HG03575 (cell line): Measurements from ENCODE around the gene ELAPOR2.
"Not testable (repeated sequence)": the region's sequence is repeated elsewhere in the genome, so short reads cannot be mapped to it uniquely, and the experiment has no call there.

Experiments
- ATAC-seq: cut with Tn5 transposase; IDR thresholded peaks from one replicate; pipeline ENCODE4 v1.9.1; 2021; ENCODE audit not compliant: unreplicated experiment, insufficient number of reproducible peaks, low FRiP score; ENCODE audit errors: extremely low read depth

Gene ELAPOR2

DNA sequence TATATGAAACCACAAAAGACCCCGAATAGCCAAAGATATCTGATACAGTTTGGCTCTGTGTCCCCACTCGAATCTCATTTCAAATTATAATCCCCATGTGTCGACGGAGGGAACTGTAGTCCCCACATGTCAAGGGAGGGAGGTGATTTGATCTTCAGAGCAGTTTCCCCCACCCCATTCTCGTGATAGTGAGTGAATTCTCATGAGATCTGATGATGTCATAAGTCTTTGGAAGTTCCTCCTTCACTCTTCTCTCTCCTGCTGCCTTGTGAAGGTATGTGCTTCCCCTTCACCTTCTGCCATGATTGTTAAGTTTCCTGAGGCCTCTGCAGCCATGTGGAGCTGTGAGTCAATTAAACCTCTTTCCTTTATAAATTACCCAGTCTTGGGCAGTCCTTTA lies 13.0 kb downstream of the ELAPOR2 start:
- ATAC-seq: no peak

DNA sequence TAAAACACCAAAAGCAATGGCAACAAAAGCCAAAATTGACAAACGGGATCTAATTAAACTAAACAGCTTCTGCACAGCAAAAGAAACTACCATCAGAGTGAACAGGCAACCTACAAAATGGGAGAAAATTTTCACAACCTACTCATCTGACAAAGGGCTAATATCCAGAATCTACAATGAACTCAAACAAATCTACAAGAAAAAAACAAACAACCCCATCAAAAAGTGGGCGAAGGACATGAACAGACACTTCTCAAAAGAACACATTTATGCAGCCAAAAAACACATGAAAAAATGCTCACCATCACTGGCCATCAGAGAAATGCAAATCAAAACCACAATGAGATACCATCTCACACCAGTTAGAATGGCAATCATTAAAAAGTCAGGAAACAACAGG lies 14.7 kb downstream of the ELAPOR2 start:
- not testable (repeated sequence) for ATAC-seq

DNA sequence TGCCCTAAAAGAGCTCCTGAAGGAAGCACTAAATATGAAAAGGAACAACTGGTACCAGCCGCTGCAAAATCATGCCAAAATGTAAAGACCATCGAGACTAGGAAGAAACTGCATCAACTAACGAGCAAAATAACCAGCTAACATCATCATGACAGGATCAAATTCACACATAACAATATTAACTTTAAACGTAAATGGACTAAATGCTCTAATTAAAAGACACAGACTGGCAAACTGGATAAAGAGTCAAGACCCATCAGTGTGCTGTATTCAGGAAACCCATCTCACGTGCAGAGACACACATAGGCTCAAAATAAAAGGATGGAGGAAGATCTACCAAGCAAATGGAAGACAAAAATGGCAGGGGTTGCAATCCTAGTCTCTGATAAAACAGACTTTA lies 17.9 kb downstream of the ELAPOR2 start:
- not testable (repeated sequence) for ATAC-seq

DNA sequence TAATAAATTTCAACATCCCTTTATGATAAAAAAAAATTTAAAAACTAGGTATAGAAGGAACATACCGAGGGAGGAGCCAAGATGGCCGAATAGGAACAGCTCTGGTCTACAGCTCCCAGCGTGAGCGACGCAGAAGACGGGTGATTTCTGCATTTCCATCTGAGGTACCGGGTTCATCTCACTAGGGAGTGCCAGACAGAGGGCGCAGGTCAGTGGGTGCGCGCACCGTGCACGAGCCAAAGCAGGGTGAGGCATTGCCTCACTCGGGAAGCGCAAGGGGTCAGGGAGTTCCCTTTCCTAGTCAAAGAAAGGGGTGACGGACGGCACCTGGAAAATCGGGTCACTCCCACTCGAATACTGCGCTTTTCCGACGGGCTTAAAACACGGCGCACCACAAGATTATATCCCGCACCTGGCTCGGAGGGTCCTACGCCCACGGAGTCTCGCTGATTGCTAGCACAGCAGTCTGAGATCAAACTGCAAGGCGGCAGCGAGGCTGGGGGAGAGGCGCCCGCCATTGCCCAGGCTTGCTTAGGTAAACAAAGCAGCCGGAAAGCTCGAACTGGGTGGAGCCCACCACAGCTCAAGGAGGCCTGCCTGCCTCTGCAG lies 19.7 kb downstream of the ELAPOR2 start:
- not testable (repeated sequence) for ATAC-seq

DNA sequence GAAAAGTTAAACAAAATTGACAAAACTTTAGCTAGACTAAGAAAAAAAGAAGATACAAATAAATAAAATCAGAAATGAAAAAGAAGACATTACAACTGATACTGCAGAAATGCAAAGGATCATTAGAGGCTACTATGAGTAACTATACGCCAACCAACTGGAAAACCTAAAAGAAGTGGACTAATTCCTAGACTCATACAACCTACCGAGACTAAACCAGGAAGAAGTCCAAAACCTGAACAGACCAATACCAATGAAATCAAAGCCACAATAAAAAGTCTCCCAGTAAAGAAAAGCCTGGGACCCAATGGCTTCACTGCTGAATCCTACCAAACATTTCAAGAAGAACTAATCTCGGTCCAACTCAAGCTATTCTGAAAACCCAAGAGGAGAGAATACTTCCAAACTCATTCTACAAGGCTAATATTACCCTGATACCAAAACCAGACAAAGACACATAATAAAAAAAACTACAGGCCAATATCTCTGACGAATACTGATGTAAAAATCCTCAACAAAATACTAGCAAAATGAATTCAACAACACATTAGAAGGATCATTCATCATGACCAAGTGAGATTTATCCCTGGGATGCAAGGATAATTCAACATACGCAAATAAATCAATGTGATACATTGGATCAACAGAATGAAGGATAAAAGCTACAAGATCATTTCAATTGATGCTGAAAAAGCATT lies 20.3 kb downstream of the ELAPOR2 start:
- no peak for ATAC-seq

DNA sequence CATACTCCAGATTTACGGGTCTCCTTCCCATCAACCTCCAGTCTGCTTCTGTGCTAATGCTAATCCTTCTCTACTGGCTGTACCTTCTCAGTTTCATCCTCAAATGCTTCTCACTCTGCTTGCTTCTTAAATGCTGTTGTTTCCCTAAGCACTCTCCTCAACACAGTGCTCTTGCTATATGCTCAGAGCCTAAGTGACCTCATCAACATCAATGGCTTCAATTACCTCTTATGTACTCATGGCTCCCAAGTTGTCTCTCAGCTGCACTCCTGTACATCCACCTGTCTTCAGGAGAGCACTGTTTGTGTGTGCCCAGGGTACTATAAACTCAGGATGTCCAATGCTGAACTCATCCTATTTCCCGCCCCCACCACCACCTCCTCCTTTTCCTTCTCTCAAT lies 22.5 kb downstream of the ELAPOR2 start:
- ATAC-seq: no peak

DNA sequence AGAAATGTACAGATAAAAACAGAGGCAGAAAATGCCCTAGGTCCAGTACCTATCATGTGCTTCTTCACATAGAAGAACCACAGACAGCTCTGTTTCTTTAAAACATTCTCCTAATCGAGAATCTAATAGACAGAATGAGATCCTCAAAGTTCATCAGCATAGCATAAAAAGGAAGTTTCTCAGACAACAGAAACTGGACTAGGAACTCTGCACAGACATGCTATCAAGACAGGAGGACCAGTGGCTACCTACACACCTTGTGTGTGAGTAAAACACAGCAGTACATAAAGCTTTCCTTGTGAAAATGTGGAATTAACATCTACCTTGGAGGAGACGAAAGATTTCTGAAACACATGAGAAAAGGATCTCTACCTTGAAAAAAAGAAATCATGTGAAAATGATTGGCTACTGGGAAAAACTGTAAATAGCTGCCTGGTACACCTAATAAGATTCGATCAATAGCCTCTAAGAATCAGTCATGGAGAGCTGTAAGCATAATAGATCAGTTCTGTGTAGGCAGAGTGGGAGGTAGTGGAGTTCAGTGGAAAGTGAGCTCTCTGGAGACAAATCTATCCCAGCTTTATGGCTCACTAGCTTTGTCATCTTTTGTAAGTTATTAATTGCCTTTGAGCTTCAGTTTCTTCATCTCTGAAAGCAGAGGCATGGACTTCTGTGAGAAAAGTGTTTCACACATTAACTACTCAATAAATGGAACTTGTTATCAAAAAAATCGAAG lies 26.7 kb downstream of the ELAPOR2 start:
- ATAC-seq: no peak

DNA sequence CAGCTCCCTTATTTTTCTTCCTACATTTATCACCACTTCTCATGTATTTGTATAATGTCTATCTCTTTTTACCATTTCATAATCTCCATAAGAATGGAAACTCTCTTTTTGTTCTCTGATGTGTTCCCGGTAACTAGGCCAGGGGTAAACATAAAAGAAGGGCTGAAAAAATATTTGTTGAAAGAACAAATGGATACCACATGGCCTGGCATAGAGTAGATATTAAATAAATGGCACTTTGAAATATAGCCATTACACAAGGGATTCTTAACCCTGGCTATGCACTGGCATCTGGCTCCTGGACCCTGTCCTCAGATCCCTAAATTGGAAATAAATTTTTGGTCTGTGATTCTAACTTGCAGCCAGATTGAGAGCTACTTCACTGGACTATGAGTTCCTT lies 30.4 kb downstream of the ELAPOR2 start:
- ATAC-seq: no peak

DNA sequence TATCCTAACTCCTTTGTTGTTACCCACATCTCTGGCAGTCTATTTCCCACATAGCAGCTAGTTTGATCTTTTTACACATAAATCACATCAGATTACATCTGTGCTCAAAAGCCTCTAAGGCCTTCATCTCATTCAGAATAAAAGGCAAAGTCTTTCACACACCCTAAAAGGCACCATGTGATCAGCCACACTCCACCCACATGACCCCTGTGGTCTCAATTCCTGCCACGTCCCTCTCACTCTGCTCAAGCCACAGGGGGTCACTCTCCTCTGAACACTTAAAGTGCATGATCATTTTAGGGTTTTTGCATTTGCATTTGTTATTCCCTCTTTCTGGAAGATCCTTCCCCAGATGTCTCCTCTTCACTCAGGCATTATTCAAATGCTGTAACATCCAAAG lies 30.8 kb downstream of the ELAPOR2 start:
- no peak for ATAC-seq

DNA sequence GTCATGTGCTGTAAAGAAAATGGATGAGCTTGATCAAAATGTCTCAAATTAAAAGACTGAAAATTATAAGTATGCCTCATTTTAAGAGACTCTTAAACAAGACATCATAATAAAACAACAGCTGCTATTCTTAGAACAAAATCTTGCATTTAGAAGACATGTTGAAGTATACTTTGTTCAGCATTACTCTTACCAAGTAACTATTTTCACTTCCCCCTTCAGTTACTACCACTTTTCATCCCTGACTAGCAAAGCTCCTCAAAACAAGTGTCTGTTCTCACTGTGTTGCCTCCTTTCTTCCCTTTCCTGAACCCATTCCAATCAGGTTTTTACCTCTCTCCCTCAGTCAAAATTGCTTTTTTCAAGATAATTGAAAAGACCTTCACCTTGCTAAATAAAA lies 31.6 kb downstream of the ELAPOR2 start:
- ATAC-seq: peak; percentile 78

DNA sequence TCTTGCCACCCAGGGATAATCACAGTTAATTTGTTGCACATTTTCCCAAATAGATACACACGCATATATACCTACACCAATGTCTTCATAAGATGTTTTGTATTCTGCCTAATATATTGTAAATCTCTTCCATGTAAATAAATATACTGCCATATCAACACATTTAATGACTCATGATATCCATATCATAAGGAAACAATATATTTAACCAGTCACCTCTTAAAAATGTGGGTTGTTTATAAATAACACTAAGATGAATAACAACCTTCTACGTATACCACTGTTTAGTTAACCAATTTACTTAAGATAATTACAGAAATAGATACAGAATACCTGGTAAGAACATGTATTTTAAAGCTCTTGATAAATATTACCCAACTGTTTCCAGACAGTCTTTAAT lies 38.2 kb downstream of the ELAPOR2 start:
- no peak for ATAC-seq

DNA sequence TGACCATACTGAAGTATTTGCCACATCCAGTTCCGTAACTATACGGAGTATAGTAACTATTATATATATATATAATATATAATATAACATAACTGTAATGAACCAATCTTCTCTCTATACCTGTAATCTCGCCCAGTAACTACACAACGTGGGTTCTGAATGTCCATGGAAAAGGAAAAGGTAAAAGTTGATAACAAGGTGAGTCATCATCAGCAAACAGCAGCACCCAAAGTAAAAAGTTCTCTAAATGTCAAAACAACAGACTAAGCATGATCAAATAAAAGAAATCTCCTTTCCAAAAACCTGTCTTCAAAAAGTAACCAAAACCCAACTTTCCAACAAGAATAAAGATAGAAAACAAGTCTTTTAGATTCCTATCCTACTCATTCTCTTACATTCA lies 42.8 kb downstream of the ELAPOR2 start:
- ATAC-seq: no peak

DNA sequence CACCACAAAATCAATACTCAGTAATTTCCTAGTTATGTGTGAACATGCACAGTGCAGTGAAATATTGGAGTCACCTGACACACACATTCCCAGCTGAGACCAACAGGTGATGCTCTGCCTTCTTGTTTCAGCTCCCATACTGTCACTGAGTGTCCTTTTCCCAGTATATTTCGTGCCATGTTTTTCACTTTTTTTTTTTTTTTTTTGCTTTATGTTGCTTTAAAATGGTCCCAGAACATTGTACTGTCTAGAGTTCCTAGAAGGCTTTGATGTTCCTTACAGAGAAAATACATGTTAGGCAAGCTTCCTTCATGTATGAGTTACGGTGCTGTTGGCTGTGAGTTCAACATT lies 45.6 kb downstream of the ELAPOR2 start:
- no peak for ATAC-seq

DNA sequence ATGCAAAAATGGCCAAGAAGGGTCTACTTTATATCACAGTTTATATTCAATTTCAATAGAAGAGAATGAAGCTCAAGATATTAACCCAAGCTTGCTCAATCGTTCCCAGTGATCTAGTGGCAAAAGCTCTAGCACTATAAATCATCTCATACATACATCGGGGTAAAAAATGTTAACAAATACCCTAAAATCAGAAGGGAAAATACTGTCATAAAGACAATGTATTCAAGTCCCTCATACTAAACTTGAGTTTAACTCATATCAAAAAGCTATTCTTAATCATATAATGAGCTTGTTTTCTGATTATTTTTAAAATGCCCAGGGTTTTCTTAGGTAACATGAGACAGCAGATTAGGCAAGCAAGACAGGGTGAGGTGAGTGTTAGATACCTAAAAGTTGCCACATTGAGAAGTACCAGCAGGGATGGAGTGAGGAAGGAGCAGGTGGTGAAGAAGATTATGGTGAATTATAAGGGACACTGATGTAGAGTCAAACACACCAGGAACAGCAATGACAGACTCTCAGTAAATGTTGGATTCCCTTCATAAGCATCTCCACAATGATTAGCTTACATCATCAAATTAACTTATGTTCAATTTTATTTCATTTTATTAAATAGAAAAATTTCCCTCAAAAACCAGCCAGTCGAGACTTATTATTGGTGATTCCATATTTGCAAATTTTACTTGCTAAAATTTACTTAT lies 46.2 kb downstream of the ELAPOR2 start:
- no peak for ATAC-seq
